ENCODE measurements around the gene SLC35F3.
"Not testable (repeated sequence)": the region's sequence is repeated elsewhere in the genome, so short reads cannot be mapped to it uniquely, and the experiment has no call there.

- TF ChIP-seq, protein P1, sequence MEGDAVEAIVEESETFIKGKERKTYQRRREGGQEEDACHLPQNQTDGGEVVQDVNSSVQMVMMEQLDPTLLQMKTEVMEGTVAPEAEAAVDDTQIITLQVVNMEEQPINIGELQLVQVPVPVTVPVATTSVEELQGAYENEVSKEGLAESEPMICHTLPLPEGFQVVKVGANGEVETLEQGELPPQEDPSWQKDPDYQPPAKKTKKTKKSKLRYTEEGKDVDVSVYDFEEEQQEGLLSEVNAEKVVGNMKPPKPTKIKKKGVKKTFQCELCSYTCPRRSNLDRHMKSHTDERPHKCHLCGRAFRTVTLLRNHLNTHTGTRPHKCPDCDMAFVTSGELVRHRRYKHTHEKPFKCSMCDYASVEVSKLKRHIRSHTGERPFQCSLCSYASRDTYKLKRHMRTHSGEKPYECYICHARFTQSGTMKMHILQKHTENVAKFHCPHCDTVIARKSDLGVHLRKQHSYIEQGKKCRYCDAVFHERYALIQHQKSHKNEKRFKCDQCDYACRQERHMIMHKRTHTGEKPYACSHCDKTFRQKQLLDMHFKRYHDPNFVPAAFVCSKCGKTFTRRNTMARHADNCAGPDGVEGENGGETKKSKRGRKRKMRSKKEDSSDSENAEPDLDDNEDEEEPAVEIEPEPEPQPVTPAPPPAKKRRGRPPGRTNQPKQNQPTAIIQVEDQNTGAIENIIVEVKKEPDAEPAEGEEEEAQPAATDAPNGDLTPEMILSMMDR (IDR thresholded peaks at IDR 0.05; ENCODE audit: poor library complexity, severe bottlenecking) = not testable (repeated sequence)
- not testable (repeated sequence) for TF ChIP-seq EZH2 (IDR thresholded peaks at IDR 0.05; ENCODE audit: borderline replicate concordance, insufficient read depth, low read length, poor library complexity, severe bottlenecking); REST (IDR thresholded peaks at IDR 0.05; ENCODE audit: borderline replicate concordance)
Observed at GRCh38 chr1:234211855-234212254, 307.4 kb downstream of the SLC35F3 start.
